ENCODE measurements around the gene KIAA0586.
"Not testable (repeated sequence)": the region's sequence is repeated elsewhere in the genome, so short reads cannot be mapped to it uniquely, and the experiment has no call there.

KIAA0586 gene

DNA sequence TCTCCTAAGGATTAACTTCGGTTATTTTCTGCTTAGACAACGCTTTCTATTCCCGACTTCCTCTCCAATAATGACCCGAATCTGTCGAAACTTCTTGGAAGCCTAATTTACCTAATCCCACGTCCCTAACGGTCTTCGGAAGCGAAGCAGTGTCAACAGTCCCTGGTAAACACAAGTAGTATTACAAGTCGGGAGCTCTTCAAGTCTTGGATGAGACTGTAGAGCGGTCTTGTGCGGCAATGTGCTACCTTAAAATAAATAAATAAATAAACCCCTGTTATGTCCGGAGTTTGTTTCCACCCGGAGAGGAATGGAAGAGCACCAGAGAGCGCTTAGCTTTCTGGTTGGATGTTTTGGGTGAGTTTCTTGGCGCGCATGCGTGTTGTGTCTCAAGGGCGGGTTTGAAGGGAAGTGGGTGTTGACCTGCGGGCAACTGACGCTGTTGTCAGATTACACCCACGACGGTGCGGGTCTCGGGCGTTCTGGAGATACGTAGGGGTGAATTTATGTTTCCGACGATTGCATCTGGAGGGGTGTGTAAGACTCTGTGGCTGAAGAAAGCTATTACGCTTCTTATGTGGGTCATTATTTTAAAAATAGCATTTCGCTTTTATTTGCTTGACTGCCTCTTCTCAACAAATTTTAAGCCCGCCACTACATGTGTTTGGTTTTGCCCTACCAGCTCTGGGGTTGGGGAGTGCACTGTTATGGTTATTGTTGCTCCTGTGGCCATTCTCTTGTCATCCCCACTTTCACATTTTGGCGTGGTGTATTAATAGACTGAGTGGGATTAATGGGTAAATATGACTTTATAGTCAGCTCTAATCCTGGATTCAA lies at the start of gene KIAA0586, which contains the start of gene TIMM9:
Gene KIAA0586 (plus strand): TSS at position 439 of the 837 bp plus-strand sequence. CDS start 546 bp downstream, outside the sequence.
Gene TIMM9 (minus strand): TSS at position 251 of the 837 bp plus-strand sequence. CDS start 15,586 bp downstream, outside the sequence.
- DNase-seq: peak; percentile 98

DNA sequence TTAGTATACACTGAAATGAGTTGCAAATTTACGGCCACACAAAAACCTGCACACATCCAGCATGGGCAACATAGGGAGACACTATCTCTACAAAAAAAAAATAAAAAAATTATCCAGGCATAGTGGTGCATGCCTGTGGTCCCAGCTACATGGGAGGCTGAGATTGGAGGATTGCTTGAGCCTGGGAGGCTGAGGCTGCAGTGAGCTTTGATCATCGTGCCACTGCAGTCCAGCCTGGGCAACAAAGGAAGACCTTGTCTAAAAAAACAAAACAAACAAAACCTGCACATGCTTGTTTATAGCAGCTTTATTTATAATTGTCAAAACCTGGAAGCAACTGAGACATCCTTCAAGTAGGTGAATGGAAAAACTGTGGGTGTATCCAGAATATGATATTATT lies 36.7 kb upstream of the KIAA0586 start:
- DNase-seq: no peak

DNA sequence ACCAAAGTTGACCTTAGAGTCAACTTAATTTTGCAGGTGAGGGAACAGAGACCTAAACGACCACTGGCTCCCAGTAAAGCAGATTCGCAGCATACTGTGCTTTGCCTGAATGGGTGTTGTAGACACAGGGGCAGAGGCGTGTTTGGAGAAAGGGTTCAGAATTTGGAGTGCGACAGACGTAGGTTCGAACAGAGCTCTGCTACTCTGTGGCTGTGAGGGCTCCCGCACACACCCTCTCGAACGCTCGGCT lies 32.0 kb upstream of the KIAA0586 start:
- DNase-seq: no peak

DNA sequence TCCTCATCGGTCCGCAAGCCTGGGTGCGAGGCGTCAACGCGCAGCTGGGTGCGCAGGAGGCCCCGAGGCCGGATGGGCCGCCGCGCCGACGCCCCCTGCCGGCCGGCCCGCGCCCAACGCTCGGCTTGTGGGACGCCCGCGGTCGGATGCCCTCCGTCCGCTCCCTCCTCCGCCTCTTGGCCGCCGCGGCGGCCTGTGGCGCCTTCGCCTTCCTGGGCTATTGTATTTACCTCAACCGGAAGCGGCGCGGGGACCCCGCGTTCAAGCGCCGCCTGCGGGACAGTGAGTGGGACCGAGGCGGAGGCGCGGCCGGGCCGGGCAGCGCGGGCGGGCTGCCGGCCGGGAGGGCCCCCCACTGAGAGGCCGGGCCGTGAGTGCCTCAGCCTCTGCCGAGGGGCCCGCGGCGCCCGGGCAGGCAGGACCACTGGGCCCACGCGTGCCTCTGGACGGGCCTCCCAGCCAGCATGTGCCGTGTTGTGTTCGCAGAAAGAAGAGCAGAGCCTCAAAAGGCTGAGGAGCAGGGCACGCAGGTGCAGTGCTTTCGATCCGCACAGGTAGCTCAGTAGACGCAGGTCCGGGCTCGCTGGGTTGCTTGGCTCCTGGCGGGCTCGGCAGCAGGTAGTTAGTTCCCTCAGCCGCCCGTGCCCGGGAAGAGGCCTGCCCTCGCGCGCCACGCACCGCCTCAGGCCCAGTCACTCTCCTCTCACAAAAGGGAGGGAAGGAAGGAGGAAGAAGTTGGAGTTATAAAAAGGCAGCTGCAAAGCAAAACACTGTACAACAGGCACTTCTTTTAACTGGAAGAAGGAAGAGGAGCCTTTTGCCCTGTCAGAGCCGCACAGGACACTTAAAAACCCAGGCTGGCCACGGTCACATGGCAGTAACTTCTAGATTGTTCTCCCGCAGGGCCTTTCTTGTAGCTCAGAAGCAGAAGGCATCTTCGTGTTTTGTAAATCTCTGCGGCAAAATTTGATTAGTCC lies 31.4 kb upstream of the KIAA0586 start, which contains the start of gene TOMM20L:
Gene TOMM20L (plus strand): TSS at position 119 of the 977 bp plus-strand sequence. CDS start 28 bp downstream, at position 147.
- peak; percentile 79 for DNase-seq

DNA sequence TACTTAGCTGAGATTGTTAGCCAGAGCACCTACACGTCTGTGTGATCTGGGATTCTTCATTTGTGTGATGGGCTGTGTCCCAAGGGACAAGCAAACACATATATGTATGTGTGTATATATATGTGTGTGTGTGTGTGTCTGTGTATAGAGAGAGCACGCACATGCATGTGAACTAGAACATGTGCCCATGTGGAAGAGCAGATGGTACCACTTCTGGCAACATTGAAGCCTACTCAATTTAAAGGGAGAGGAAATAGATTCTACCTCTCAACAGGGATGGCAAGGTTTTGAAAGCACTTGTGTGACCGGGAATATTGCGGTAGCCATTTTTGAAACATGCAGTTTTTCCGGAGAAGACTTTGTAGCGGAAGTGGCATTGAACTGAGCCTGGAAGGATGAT lies 30.4 kb upstream of the KIAA0586 start:
- no peak for DNase-seq

DNA sequence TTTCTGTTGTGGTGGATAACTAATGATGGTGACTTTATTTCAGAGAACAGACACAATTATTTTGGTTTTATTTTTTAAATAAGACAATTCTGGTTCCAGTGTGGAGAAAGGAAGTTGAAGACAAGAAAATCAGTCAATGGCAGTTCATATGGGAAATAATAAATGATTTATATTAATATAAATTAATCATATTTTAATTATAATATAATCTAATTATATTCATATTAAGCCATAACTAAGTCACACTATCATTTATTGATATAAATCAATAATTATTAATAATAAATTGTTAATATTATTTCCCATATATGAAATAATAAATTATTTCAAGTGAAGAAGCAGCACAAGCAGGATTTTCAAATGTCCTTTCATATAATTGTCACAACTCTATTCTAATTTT lies 29.0 kb upstream of the KIAA0586 start:
- DNase-seq: no peak

DNA sequence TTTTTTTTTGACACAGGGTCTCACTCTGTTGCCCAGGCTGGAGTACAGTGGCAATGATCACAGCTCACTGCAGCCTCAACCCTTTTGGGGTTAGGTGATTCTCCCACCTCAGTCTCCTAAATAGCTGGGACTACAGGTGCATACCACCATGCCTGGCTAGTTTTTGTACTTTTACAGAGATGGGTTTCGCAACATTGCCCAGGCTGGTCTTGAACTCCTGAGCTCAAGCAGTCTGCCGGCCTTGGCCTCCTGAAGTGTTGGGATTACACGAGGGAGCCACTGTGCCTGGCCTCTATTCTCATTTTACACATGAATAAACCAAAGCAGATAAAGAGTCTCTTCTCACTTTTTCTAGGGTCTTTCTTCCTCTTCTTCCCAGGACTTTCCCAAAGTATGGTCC lies 28.6 kb upstream of the KIAA0586 start:
- DNase-seq: no peak

DNA sequence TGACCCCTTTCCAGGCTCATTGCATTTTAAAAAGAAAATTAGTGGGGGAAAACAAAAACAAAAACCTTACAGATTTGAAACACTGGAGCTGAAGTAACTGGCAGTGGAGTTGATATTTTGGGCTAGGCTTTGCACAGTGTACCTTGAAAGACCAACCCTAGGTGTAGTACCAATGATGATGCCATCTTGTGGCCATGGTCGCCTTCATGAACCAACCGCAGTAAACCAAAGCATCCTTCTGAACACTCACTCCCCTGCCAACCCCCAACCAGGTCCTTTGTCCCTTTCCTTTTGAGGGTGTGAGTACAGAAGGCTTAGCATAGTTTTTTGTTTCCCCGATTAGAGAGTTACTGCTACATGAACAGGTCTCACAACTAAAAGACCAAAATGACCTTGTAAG lies 25.9 kb upstream of the KIAA0586 start:
- DNase-seq: peak; percentile 8

DNA sequence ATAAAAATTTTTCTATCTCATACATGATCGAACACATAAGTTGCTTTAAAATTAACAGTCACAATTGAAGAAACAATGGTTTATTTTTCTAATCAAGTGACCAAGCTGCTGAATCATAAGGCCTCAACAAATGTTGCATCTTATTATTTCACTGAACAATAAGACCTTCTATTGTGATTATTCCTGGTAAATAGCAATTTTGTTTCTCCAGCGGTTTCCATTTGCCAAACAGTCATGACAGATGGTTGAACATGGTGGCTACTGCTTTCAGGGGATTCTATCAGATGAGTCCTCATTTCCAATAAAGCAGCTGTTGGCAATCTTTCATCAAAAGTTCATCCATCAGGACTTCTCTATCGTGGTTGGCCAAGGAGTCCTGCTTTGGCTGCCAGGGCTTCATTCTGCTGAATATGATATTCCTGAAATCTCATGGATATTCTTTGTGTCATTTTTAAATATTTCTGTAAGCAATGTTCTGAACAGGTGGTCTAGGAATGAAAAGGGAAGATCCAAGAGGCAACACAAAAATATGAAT lies 18.8 kb upstream of the KIAA0586 start:
- DNase-seq: no peak

DNA sequence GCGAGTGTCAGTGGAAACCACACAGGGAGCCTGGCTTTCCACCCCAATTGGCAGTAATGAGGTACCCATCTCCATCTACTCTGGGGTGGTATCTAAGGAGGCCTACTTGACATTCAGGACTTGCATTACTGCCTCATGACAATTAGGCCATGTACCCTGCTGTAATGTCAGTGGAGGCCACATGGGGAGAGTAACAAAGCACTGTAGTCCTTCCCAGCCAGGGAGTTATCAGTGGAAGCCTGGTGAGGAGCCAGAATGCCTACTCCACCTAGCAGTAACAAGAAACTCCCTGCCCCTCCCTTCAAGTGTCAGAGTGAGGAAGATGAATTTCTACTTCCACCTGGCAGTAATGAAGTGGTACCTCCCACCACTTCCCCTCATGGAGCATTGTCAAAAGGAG lies 12.7 kb upstream of the KIAA0586 start:
- DNase-seq: no peak

DNA sequence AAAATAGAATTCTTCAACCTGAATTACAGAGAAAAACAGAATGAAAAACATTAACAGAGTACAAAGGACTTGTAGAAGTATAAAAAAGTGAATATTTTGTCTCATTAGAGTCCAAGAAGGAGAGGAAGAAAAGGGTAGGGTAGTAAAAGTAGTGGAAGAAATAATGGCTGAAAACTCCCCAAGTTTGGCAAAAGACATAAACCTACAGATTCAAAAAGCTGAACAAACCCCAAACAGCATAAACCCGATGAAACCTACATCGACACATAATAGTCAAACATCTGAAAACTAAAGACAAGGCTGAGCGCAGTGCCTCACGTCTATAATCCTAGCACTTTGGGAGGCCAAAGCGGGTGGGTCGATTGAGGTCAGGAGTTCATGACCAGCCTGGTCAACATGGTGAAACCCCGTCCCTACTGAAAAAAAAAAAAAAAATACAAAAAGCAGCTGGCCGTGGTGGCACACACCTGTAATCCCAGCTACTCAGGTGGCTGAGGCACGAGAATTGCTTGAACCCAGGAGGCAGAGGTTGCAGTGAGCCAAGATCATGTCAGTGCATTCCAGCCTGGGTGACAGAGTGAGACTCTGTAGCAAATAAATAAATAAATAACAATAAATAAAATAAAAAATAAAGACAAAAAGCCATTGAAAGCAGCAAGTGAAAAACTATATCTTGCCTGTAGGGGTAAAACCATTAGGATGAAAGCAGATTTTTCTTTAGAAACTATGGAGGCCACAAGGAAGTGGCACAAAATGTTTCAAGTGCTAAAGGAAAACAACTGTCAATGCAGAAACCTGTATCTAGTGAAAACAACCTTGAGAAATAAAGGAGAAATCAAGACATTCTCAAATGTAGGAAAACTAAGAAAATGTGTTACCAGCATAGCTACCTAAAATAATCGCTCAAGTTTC lies 11.6 kb upstream of the KIAA0586 start:
- DNase-seq: no peak

DNA sequence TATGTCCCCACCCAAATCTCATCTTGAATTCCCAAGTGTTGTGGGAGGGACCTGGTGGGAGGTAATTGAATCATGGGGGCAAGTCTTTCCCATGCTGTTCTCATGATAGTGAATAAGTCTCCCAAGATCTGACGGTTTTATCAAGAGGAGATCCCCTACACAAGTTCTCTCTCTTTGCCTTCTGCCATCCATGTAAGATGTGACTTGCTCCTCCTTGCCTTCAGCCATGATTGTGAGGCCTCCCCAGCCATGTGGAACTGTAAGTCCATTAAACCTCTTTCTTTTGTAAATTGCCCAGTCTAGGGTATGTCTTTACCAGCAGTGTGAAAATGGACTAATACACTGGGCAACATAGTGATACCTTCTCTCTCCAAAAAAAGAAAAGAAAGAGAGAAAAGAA lies 10.6 kb upstream of the KIAA0586 start:
- DNase-seq: not testable (repeated sequence)

DNA sequence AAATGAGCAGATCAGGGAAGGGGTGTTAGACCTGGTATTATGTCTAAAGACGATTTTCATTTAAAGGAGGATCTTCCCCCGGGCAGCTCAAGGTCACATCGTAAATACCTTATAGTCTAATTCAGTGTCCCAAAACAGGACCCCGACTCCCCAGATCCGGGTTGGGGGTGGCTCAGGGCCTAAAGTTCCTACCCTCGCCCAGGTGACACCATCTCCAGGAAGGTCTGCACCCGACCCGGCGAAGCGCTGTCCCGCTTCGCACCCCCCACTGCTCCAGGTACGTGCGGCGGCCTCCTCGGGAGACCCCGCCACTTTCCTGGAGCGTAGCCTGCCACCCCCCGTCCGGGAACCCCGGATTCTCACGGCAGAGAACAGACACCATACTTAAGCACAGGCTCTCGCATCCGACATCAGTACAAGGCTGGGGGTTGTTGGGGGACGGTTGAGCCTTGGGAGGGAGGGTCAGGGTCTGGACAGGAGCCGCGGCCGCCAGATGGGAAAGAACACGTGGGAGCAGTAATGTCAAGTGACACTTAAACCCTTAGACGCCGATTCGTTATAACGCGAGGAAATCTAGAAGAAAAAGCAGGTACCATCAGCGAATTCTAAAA lies 744 bp upstream of the KIAA0586 start:
- DNase-seq: peak; percentile 59

DNA sequence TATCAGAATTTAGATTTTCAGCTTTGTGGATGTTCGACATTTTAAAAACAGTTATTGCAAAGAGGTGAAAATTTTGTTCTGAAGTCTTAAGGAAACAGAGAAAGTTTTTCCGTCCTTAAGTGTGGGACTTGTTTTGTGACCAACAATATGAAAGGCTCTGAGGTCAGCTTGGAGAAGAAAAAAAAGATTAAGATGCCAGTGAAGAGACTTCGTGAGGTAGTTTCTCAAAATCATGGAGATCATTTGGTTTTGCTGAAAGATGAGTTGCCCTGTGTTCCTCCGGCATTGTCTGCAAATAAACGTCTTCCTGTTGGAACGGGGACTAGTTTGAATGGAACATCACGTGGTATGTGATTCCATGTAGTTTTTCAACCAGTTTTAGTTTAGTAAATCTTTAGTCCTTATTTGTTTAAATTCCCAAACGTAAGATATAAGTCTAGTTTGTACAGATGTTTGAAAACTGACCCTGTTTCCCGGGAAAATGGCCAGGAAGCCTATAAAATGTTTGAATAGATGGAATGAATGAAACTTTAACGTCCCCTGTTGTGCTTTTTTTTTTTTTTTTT lies 682 bp downstream of the KIAA0586 start:
- DNase-seq: peak; percentile 51

DNA sequence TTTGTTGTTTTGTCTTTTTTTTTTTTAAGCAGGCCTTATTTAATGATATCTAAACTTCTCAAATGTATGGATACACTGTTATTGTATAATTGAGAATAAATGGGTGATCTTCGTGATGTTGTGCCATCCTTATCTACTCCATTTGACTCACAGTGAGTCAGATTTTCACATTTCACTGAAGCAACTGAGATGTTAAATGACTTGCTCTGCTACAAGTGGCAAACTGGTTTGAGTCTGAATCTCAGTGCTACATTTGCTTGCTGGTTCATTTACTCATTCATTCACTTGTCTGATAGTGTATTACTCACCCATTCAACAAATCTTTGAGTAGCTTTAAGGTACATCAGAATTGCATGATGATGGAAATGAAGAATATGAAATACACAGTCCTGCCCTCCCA lies 2.6 kb downstream of the KIAA0586 start:
- peak; percentile 88 for DNase-seq

DNA sequence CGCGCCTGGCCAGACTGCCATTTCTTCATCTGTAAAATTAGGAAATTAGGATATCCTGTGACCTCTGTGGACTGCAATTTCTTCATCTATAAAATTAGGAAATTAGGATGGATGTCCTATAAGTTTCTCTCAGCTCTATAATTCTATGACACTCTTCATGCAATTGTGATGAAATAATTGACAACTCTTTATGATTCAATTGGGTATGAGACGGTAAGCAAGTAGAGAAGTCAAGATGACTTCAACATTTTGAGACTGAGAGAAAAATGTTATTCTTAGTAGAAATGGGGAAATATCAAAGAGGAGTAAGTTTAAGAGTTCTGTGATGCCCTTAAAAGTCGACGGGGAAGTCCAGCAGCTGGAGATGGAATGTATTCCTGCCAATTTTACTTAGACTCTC lies 12.0 kb downstream of the KIAA0586 start:
- DNase-seq: no peak

DNA sequence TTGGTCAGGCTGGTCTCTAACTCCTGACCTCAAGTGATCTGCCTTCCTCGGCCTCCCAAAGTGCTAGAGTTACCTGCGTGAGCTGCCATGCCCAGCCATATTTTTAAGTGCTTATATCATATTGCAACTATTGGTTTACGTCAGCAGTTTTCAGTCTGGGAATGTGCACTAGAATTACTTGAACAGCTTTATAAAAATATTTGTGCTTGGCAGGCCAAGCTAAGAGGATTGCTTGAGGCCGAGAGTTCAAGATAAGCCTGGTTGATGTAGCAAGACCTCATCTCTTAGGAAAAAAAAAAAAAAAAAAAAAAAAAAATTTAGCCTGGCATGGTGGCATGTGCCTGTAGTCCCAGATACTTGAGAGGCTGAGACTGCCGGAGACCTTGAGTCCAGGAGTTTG lies 17.1 kb downstream of the KIAA0586 start:
- no peak for DNase-seq

DNA sequence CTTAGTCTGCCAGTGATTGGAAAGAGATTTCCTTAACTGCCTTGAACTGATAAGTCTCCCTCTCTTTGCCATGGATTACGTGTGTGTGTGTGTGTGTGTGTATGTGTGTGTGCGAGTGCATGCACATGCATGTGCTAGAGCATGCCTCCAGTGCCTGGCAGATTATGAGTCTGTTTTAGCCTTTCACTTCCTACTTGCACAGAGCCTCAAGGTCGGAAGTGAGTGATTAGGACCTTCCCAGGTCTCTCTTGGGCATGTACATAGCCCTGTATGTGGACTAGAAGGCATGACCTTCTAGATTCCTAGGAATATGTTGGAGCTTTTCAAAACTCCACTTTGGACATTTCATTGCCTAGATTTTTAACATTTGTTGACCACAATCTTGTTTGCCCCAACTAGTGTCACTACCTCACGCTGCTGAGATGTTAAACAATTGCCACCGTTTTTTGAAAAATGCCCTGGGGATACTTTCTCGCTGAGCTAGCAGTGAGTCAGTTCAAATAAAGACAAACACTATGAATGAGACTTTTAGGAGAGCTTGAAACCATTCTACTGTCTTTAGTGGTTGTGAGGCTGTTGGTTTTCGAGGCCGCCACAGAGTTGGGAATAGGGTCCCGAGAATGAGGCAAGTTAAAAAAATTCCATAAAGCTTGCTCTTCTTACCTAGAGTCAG lies 28.2 kb downstream of the KIAA0586 start:
- no peak for DNase-seq

DNA sequence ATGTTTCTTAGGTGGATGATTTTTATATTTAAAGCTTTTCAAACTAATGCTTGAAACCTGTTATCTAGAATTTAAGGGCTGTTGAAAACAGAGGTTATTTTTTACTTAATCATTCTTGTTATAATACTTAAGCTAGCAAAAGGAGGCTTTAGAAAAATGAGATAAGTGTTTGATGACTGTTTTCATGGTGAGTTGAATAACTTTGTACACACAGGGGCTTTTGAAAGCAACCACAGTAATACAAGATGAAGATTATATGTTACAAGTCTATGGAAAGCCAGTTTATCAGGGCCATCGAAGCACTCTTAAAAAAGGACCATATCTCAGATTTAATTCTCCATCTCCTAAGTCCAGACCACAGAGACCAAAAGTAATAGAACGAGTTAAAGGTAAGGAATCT lies 33.3 kb downstream of the KIAA0586 start:
- DNase-seq: no peak

DNA sequence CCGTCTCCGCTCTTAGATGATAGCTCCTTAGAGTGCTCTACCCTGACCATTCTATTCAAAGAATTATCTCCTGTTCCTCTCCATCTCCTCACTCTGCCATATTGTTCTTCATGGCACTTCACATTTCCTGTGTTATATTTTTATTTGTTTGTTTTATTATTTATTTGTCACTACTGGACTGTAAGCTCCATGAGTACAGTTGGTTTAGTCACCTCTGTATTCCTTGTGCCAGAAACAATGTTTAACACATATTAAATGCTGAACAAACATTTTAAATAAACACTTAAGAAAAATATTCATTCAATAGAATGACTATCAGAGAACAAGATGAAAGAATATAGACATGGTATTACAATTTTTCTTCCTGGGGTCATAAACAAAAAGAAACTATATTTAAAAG lies 35.6 kb downstream of the KIAA0586 start:
- DNase-seq: no peak

DNA sequence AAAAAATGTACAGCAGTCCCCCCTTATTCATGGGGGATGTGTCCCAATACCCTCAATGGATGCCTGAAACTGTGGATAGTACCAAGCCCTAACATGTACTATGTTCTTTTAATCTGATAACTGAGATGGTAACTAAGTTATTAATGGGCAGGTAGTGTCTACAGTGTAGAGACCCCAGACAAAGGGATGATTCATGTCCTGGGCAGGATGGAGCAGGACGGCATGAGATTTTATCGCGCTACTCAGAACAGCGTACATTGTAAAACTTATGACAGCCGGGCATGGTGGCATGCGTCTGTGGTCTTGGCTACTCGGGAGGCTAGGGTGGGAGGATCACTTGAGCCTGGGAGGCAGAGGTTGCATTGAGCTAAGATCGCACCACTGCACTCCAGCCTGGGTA lies 37.1 kb downstream of the KIAA0586 start:
- no peak for DNase-seq
